ENCODE measurements around the gene TMEM183A. TPM values are rescaled to one million over a fixed set of nuclear protein-coding genes. Genes with fewer than 3 reads are reported as not detected.
"Not testable (repeated sequence)": the region's sequence is repeated elsewhere in the genome, so short reads cannot be mapped to it uniquely, and the experiment has no call there.

Gene TMEM183A
- total RNA-seq, 1 experiment from 2014 or later = 119 TPM

DNA sequence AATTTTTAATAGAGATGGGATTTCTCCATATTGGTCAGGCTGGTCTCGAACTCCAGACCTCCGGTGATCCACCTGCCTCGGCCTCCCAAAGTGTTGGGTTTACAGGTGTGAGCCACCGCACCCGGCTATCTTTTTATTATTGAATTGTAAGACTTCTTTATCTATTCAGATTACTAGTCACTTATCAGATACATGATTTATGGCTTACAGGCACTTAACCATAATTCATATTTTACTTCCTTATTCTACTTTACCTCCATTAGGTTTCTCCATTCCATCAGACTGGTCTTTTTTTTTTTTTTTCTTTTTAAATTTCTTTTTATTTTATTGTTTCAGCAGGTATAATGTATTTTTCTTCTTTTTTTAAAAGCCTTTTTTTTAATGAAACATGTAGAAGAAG is 4.4 kb downstream of the TMEM183A start:
- Histone ChIP-seq H3K4me2 (ENCODE audit: low read length) (no peak overlapping the region), H4K20me1 (ENCODE audit: low read length) (peaks cover 11% of the 10 kb centered on the region; the same call in 1 of the 2 replicates), H3K9ac (ENCODE audit: low read length) (no peak overlapping the region), H3K27me3 (ENCODE audit: low read length) (no peaks in the 10 kb centered on the region), H3K4me3 (ENCODE audit: low read length) (no peak overlapping the region), H3K27ac (ENCODE audit: low read length) (no peak overlapping the region), H3K9me3 (ENCODE audit: low read length) (no peaks in the 10 kb centered on the region), H3K36me3 (ENCODE audit: low read depth, low read length) (peaks cover 52% of the 10 kb centered on the region), H3K79me2 (ENCODE audit: low read length) (peaks cover 51% of the 10 kb centered on the region), H2AFZ (ENCODE audit: low read length) (no peak overlapping the region), H3F3A (ENCODE audit: low read length, unreplicated experiment) (no peaks in the 10 kb centered on the region), H3K9me2 (replicated peaks; ENCODE audit: low read length) (no peaks in the 10 kb centered on the region), H3K4me1 (ENCODE audit: insufficient read depth, low read length) (peaks cover 6% of the 10 kb centered on the region)
- ChIA-PET CTCF (no interaction called here), POLR2A (ENCODE audit: unreplicated experiment) (no interaction called here)
- DNase-seq (no peak), ATAC-seq (no peak)
- no TSS peak for BruUV-seq (replicated peaks)
- intact Hi-C loops (cut with micrococcal nuclease) = no loop called here
- TF ChIP-seq CTCF (conservative IDR thresholded peaks at IDR 0.05; ENCODE audit: low read depth, low read length) (no peak), EZH2 (IDR thresholded peaks at IDR 0.05; ENCODE audit: low read length, unreplicated experiment) (no peak), EZH2phosphoT487 (IDR thresholded peaks at IDR 0.05; ENCODE audit: borderline replicate concordance, low read length) (no peak)

DNA sequence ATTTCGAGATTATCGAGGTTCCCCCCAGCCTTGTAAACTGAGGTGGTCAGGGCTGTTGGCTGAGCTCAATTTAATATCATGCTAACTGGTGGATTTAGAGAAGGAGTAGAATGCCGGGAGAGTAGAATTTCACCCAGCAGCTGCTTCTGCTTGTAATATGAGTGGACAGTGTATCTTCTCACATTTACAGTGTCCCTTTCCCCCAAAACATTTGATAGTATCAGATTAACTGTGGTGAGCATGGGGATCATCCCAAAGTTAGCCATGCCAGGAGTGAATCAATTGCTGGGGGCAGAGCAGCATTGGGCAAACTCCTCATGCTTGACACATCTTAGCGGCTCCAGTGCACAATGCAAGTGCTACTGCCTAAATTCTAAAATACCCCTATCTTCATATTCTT is 9.9 kb downstream of the TMEM183A start:
- Histone ChIP-seq H2AFZ (ENCODE audit: low read length) (no peak overlapping the region), H3K27me3 (ENCODE audit: low read length) (no peaks in the 10 kb centered on the region), H3K9me3 (ENCODE audit: low read length) (no peaks in the 10 kb centered on the region), H3F3A (ENCODE audit: low read length, unreplicated experiment) (no peaks in the 10 kb centered on the region), H3K9me2 (replicated peaks; ENCODE audit: low read length) (no peaks in the 10 kb centered on the region), H3K27ac (ENCODE audit: low read length) (no peak overlapping the region), H3K4me1 (ENCODE audit: insufficient read depth, low read length) (no peaks in the 10 kb centered on the region), H4K20me1 (ENCODE audit: low read length) (no peaks in the 10 kb centered on the region), H3K36me3 (ENCODE audit: low read depth, low read length) (peaks cover 77% of the 10 kb centered on the region), H3K79me2 (ENCODE audit: low read length) (peaks cover 10% of the 10 kb centered on the region; the same call in 1 of the 2 replicates), H3K4me3 (ENCODE audit: low read length) (no peak overlapping the region), H3K4me2 (ENCODE audit: low read length) (no peak overlapping the region), H3K9ac (ENCODE audit: low read length) (no peak overlapping the region)
- POLR2A ChIA-PET (ENCODE audit: unreplicated experiment) = no interaction called here
- TF ChIP-seq EZH2phosphoT487 (IDR thresholded peaks at IDR 0.05; ENCODE audit: borderline replicate concordance, low read length) (no peak), CTCF (conservative IDR thresholded peaks at IDR 0.05; ENCODE audit: low read depth, low read length) (no peak), EZH2 (IDR thresholded peaks at IDR 0.05; ENCODE audit: low read length, unreplicated experiment) (no peak)
- no peak for ATAC-seq
- intact Hi-C loops (cut with micrococcal nuclease) = no loop called here
- BruUV-seq (replicated peaks) = no TSS peak
- DNase-seq = no peak
- CTCF ChIA-PET = no interaction called here

GRCh38 chr1:203017692-203018091 is 10.5 kb downstream of the TMEM183A start:
- Histone ChIP-seq H3K9me3 (ENCODE audit: low read length) (no peaks in the 10 kb centered on the region), H3K9me2 (replicated peaks; ENCODE audit: low read length) (no peaks in the 10 kb centered on the region), H3K9ac (ENCODE audit: low read length) (no peak overlapping the region), H3F3A (ENCODE audit: low read length, unreplicated experiment) (no peaks in the 10 kb centered on the region), H3K79me2 (ENCODE audit: low read length) (peaks cover 6% of the 10 kb centered on the region; the same call in 1 of the 2 replicates), H3K4me3 (ENCODE audit: low read length) (no peak overlapping the region), H3K27me3 (ENCODE audit: low read length) (no peaks in the 10 kb centered on the region), H3K4me2 (ENCODE audit: low read length) (no peak overlapping the region), H3K36me3 (ENCODE audit: low read depth, low read length) (peaks cover 76% of the 10 kb centered on the region), H3K27ac (ENCODE audit: low read length) (no peak overlapping the region), H3K4me1 (ENCODE audit: insufficient read depth, low read length) (no peaks in the 10 kb centered on the region), H4K20me1 (ENCODE audit: low read length) (no peaks in the 10 kb centered on the region), H2AFZ (ENCODE audit: low read length) (no peak overlapping the region)
- no TSS peak for BruUV-seq (replicated peaks)
- no peak for TF ChIP-seq EZH2 (IDR thresholded peaks at IDR 0.05; ENCODE audit: low read length, unreplicated experiment)
- TF ChIP-seq EZH2phosphoT487 (IDR thresholded peaks at IDR 0.05; ENCODE audit: borderline replicate concordance, low read length) = no peak
- no peak for TF ChIP-seq CTCF (conservative IDR thresholded peaks at IDR 0.05; ENCODE audit: low read depth, low read length)
- POLR2A ChIA-PET (ENCODE audit: unreplicated experiment) = no interaction called here
- ATAC-seq = no peak
- no peak for DNase-seq
- intact Hi-C loops (cut with micrococcal nuclease) = no loop called here
- CTCF ChIA-PET = no interaction called here

- H3K9ac ChIP-seq (ENCODE audit: low read length); H3K27me3 ChIP-seq (ENCODE audit: low read length); H3K4me1 ChIP-seq (ENCODE audit: insufficient read depth, low read length); intact Hi-C loops (cut with micrococcal nuclease); H3K79me2 ChIP-seq (ENCODE audit: low read length); H3K4me2 ChIP-seq (ENCODE audit: low read length); DNase-seq; H3F3A ChIP-seq (ENCODE audit: low read length, unreplicated experiment); H4K20me1 ChIP-seq (ENCODE audit: low read length); H3K27ac ChIP-seq (ENCODE audit: low read length); H3K9me3 ChIP-seq (ENCODE audit: low read length); H2AFZ ChIP-seq (ENCODE audit: low read length); H3K4me3 ChIP-seq (ENCODE audit: low read length); H3K9me2 ChIP-seq (replicated peaks; ENCODE audit: low read length); CTCF ChIA-PET; BruUV-seq (replicated peaks): not testable (repeated sequence)
- peaks cover 50% of the 10 kb centered on the region for H3K36me3 ChIP-seq (ENCODE audit: low read depth, low read length)
- ATAC-seq = peak; percentile 36; the same call in 1 of the 2 replicates
- POLR2A ChIA-PET (ENCODE audit: unreplicated experiment) = interaction anchor here (0.6 kb wide), 1 partner anchor 16 kb away, joined by 4 read pairs; the partner anchor contains the start of gene TMEM183A
These were observed 15.7 kb downstream of the TMEM183A start for GRCh38 chr1:203022855-203023254.

All from PC-3 (cell line).